HEK293 (cell line): ENCODE data around the gene AGTPBP1.

Source experiments
- TCF7L2 ChIP-seq: IDR thresholded peaks from 2 replicates; pipeline ENCODE4 v1.6.1; 2011; ENCODE audit warnings: low read depth, mild to moderate bottlenecking, inconsistent platforms, low read length, moderate library complexity, borderline replicate concordance
- YY1 ChIP-seq: fragments of 450-650 bp; formaldehyde crosslinking; IDR thresholded peaks from 2 replicates; pipeline ENCODE4 v1.5.1; 2018; ENCODE audit warnings: missing biosample characterization, missing genetic modification characterization
- TF ChIP-seq, protein P1 (sequence below): fragments of 450-650 bp; formaldehyde crosslinking; IDR thresholded peaks from 2 replicates; pipeline ENCODE4 v1.5.1; 2016; ENCODE audit warnings: missing biosample characterization, missing genetic modification characterization
- TF ChIP-seq, protein P2 (sequence below): fragments of 450-650 bp; formaldehyde crosslinking; IDR thresholded peaks from 2 replicates; pipeline ENCODE4 v1.5.1; 2016; ENCODE audit warnings: missing biosample characterization, missing genetic modification characterization
- TF ChIP-seq, protein P3 (sequence below): fragments of 450-650 bp; formaldehyde crosslinking; IDR thresholded peaks from 2 replicates; pipeline ENCODE4 v1.5.1; 2016; ENCODE audit warnings: missing biosample characterization, missing genetic modification characterization

DNA sequence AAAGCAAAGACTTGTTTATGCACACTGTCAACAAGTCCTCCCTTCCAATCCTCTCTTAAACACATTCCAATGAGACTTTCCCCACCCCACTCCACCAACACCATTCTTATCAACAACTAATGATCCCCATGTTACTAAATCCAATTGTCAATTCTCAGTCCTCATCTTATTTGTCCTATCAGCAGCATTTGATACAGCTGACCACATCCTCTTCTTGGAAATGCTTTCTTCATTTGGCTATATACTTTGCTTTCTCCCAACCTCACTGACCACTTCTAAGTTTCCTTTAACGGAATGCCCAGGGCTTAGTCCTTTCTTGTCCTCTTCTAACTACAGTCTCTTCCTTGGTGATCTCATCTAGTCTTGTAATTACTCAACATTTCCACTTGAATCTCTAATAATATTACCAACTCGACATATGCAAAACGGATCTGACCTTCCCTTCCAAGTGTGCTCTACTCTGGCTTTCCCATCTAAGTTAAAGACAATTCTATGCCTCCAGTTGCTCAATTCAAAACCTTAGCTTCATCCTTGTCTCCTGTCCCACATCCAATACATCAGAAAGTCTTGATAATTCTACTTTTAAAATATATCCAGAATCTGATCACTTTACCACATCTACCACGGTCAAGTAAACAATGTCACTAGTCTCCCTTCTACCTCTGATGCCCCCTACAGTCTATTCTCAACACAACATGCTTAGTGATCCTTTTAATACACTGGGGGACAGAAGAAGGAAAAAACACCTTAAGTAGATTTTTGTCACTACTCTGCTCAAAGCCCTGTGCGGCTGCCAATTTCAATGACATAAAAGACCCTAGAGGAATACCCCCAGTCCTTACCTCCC lies 25.5 kb downstream of the AGTPBP1 start:
- TF ChIP-seq, protein P1, sequence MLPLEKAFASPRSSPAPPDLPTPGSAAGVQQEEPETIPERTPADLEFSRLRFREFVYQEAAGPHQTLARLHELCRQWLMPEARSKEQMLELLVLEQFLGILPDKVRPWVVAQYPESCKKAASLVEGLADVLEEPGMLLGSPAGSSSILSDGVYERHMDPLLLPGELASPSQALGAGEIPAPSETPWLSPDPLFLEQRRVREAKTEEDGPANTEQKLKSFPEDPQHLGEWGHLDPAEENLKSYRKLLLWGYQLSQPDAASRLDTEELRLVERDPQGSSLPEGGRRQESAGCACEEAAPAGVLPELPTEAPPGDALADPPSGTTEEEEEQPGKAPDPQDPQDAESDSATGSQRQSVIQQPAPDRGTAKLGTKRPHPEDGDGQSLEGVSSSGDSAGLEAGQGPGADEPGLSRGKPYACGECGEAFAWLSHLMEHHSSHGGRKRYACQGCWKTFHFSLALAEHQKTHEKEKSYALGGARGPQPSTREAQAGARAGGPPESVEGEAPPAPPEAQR (tag by site-specific recombination) = no peak
- TF ChIP-seq TCF7L2 = no peak
- TF ChIP-seq, protein P2, sequence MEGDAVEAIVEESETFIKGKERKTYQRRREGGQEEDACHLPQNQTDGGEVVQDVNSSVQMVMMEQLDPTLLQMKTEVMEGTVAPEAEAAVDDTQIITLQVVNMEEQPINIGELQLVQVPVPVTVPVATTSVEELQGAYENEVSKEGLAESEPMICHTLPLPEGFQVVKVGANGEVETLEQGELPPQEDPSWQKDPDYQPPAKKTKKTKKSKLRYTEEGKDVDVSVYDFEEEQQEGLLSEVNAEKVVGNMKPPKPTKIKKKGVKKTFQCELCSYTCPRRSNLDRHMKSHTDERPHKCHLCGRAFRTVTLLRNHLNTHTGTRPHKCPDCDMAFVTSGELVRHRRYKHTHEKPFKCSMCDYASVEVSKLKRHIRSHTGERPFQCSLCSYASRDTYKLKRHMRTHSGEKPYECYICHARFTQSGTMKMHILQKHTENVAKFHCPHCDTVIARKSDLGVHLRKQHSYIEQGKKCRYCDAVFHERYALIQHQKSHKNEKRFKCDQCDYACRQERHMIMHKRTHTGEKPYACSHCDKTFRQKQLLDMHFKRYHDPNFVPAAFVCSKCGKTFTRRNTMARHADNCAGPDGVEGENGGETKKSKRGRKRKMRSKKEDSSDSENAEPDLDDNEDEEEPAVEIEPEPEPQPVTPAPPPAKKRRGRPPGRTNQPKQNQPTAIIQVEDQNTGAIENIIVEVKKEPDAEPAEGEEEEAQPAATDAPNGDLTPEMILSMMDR (tag by site-specific recombination) = no peak
- TF ChIP-seq, protein P3, sequence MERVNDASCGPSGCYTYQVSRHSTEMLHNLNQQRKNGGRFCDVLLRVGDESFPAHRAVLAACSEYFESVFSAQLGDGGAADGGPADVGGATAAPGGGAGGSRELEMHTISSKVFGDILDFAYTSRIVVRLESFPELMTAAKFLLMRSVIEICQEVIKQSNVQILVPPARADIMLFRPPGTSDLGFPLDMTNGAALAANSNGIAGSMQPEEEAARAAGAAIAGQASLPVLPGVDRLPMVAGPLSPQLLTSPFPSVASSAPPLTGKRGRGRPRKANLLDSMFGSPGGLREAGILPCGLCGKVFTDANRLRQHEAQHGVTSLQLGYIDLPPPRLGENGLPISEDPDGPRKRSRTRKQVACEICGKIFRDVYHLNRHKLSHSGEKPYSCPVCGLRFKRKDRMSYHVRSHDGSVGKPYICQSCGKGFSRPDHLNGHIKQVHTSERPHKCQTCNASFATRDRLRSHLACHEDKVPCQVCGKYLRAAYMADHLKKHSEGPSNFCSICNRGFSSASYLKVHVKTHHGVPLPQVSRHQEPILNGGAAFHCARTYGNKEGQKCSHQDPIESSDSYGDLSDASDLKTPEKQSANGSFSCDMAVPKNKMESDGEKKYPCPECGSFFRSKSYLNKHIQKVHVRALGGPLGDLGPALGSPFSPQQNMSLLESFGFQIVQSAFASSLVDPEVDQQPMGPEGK (tag by site-specific recombination) = no peak
- TF ChIP-seq YY1 (tag by site-specific recombination) = no peak
